ENCODE data around the gene MATN4. TPM values are rescaled to one million over a fixed set of nuclear protein-coding genes. Genes with fewer than 3 reads are reported as not detected.

The MATN4 gene
- total and polyA plus RNA-seq, 12 donors: 0.06 to 0.28 (median 0.24) TPM; not detected in 9

GRCh38 chr20:45340236-45340847 is 32.2 kb upstream of the MATN4 start:
- H3K27me3 ChIP-seq: no peaks in the 10 kb centered on the region
- peaks cover 15 to 99% (median 78%) of the 10 kb centered on the region in 9 donors for H3K4me1 ChIP-seq
- 38 to 60% methylated on average over 5 of the region's 5 CpGs for WGBS, 2 donors
- peak overlapping the region; percentile 75 to 97 (median 94) for H3K27ac ChIP-seq
- H3K36me3 ChIP-seq: peaks cover 0 to 16% (median 0%) of the 10 kb centered on the region in 9 donors
- ATAC-seq (peak in 5 of 8 donors; percentile 11 to 60 (median 15)), DNase-seq (no peak)
- TF ChIP-seq, protein P1, sequence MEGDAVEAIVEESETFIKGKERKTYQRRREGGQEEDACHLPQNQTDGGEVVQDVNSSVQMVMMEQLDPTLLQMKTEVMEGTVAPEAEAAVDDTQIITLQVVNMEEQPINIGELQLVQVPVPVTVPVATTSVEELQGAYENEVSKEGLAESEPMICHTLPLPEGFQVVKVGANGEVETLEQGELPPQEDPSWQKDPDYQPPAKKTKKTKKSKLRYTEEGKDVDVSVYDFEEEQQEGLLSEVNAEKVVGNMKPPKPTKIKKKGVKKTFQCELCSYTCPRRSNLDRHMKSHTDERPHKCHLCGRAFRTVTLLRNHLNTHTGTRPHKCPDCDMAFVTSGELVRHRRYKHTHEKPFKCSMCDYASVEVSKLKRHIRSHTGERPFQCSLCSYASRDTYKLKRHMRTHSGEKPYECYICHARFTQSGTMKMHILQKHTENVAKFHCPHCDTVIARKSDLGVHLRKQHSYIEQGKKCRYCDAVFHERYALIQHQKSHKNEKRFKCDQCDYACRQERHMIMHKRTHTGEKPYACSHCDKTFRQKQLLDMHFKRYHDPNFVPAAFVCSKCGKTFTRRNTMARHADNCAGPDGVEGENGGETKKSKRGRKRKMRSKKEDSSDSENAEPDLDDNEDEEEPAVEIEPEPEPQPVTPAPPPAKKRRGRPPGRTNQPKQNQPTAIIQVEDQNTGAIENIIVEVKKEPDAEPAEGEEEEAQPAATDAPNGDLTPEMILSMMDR (IDR thresholded peaks at IDR 0.05): no peak
- no peak overlapping the region for H3K4me3 ChIP-seq
- intact Hi-C loops (cut with DNase I): no loop called here
- no peaks in the 10 kb centered on the region for H3K9me3 ChIP-seq

GRCh38 chr20:45339799-45340198 is 31.7 kb upstream of the MATN4 start:
- H3K4me1 ChIP-seq: peaks cover 15 to 94% (median 72%) of the 10 kb centered on the region in 9 donors
- WGBS, 2 donors: 91 to 92% methylated on average over 2 of the region's 2 CpGs

DNA sequence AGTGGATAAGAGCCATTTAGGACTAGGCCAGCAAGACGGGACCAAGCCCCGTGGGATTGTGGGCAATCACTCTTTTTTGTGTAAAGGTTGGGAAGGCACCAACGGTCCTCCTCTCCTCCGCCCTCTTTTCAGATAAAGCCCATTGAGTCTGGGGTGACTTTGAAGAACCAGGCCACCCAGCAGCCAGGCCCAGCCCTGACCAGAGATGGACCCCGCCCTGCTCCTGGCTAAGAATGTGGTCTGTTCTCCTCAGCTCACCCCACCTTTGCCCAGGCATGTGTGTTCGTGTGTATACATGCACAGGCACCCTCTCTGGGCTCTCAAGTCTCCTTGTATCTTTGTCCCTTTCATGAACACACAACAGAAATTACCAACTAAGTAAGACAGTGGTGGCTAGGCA is 31.0 kb upstream of the MATN4 start:
- intact Hi-C loops (cut with DNase I): no loop called here
- peak overlapping the region; percentile 75 to 97 (median 94) for H3K27ac ChIP-seq
- no peak for ATAC-seq
- no peaks in the 10 kb centered on the region for H3K27me3 ChIP-seq
- H3K4me3 ChIP-seq: no peak overlapping the region
- H3K36me3 ChIP-seq: peaks cover 0 to 28% (median 5%) of the 10 kb centered on the region in 9 donors
- TF ChIP-seq, protein P1 (IDR thresholded peaks at IDR 0.05): no peak
- no peaks in the 10 kb centered on the region for H3K9me3 ChIP-seq
- no peak for DNase-seq
- 67 to 70% methylated on average over 6 of the region's 6 CpGs for WGBS, 2 donors
- H3K4me1 ChIP-seq: peaks cover 12 to 87% (median 65%) of the 10 kb centered on the region in 9 donors

More at GRCh38 chr20:45339799-45340198, 31.7 kb upstream of the MATN4 start:
- no peak for ATAC-seq
- Histone ChIP-seq H3K9me3 (no peaks in the 10 kb centered on the region), H3K27ac (peak overlapping the region; percentile 75 to 97 (median 94)), H3K4me3 (no peak overlapping the region), H3K36me3 (peaks cover 0 to 21% (median 2%) of the 10 kb centered on the region in 9 donors), H3K27me3 (no peaks in the 10 kb centered on the region)
- no peak for DNase-seq
- TF ChIP-seq, protein P1 (IDR thresholded peaks at IDR 0.05): no peak
- intact Hi-C loops (cut with DNase I): no loop called here

GRCh38 chr20:45338121-45339030 is 30.3 kb upstream of the MATN4 start:
- DNase-seq (no peak), ATAC-seq (no peak)
- no peaks in the 10 kb centered on the region for H3K9me3 ChIP-seq
- 83 to 86% methylated on average over 11 of the region's 11 CpGs for WGBS, 2 donors
- intact Hi-C loops (cut with DNase I): no loop called here
- TF ChIP-seq, protein P1 (IDR thresholded peaks at IDR 0.05): no peak
- H3K27ac ChIP-seq: peak overlapping the region; percentile 75 to 97 (median 94)
- H3K36me3 ChIP-seq: peaks cover 0 to 35% (median 5%) of the 10 kb centered on the region in 9 donors
- peak overlapping the region in 1 of 10 donors; percentile 0 for H3K4me3 ChIP-seq
- no peaks in the 10 kb centered on the region for H3K27me3 ChIP-seq
- peaks cover 12 to 80% (median 59%) of the 10 kb centered on the region in 9 donors for H3K4me1 ChIP-seq
